Mesenchymal stem cell (in vitro differentiated cells and primary cell): ENCODE results near the gene FGGY.
A peak's percentile ranks its signal among the peaks of the same experiment; 100 is the strongest.

Experiments used
- DNase-seq: peaks from one replicate; pipeline ENCODE4 v3.0.0-alpha.2; 2013
- H2AFZ ChIP-seq: one replicate; pipeline ENCODE4 v1.6.1; 2013; ENCODE audit warnings: low read depth, mild to moderate bottlenecking, control low read depth, inconsistent platforms, low read length, moderate library complexity
- H2AK5ac ChIP-seq: 2 replicates; pipeline ENCODE4 v1.6.1; 2013; ENCODE audit warnings: low read length, moderate library complexity, mild to moderate bottlenecking, inconsistent platforms; ENCODE audit not compliant: severe bottlenecking
- H2BK120ac ChIP-seq: one replicate; pipeline ENCODE4 v1.6.1; 2013; ENCODE audit warnings: low read depth, mild to moderate bottlenecking, inconsistent platforms, low read length, moderate library complexity
- H2BK12ac ChIP-seq, 2 experiments: one replicate each; pipeline ENCODE4 v1.6.1; 2013; ENCODE audit warnings: inconsistent platforms in 2 of 2, low read length in 2 of 2, mild to moderate bottlenecking in 2 of 2, moderate library complexity in 2 of 2, control low read depth in 1 of 2
- H2BK15ac ChIP-seq: one replicate; pipeline ENCODE4 v1.6.1; 2013; ENCODE audit warnings: mild to moderate bottlenecking, low read depth, inconsistent platforms; ENCODE audit not compliant: poor library complexity, severe bottlenecking
- H2BK5ac ChIP-seq: 2 replicates; pipeline ENCODE4 v1.6.1; 2013; ENCODE audit warnings: low read depth, mild to moderate bottlenecking, low read length, control low read depth, inconsistent platforms; ENCODE audit not compliant: poor library complexity, severe bottlenecking
- H3K14ac ChIP-seq, 2 experiments: one replicate each; pipeline ENCODE4 v1.6.1; 2013; ENCODE audit warnings: inconsistent platforms in 2 of 2, low read length in 2 of 2, control low read depth in 1 of 2, mild to moderate bottlenecking in 1 of 2, moderate library complexity in 1 of 2
- H3K18ac ChIP-seq, 2 experiments: one replicate each; pipeline ENCODE4 v1.6.1; 2013; ENCODE audit warnings: inconsistent platforms in 2 of 2, low read length in 2 of 2, control low read depth in 1 of 2, low read depth in 1 of 2, mild to moderate bottlenecking in 1 of 2
- H3K23ac ChIP-seq, 2 experiments: one replicate each; pipeline ENCODE4 v1.6.1; 2013; ENCODE audit warnings: inconsistent platforms in 2 of 2, low read length in 2 of 2, mild to moderate bottlenecking in 2 of 2, moderate library complexity in 2 of 2, control low read depth in 1 of 2
- H3K27ac ChIP-seq: 2 replicates; pipeline ENCODE4 v1.5.1; 2013; ENCODE audit warnings: mild to moderate bottlenecking, moderate library complexity, low read length, control low read depth, inconsistent platforms; ENCODE audit not compliant: poor library complexity, severe bottlenecking
- H3K27me3 ChIP-seq, 2 experiments: 2 replicates each; pipeline versions ENCODE4 v1.6.1 to v1.7.0; 2013; ENCODE audit warnings: low read length in 2 of 2, mild to moderate bottlenecking in 2 of 2, moderate library complexity in 2 of 2, control low read depth in 1 of 2, inconsistent platforms in 1 of 2; ENCODE audit not compliant: control insufficient read depth in 1 of 2, insufficient read depth in 1 of 2
- H3K36me3 ChIP-seq, 2 experiments: 2 replicates each; pipeline versions ENCODE4 v1.6.1 to v1.7.0; 2013; ENCODE audit warnings: low read length in 2 of 2, control low read depth in 1 of 2, inconsistent platforms in 1 of 2, low read depth in 1 of 2, mild to moderate bottlenecking in 1 of 2; ENCODE audit not compliant: insufficient read depth in 2 of 2, control insufficient read depth in 1 of 2
- H3K4ac ChIP-seq, 2 experiments: one replicate each; pipeline ENCODE4 v1.6.1; 2013; ENCODE audit warnings: inconsistent platforms in 2 of 2, low read length in 2 of 2, mild to moderate bottlenecking in 2 of 2, moderate library complexity in 2 of 2, control low read depth in 1 of 2, low read depth in 1 of 2
- H3K4me1 ChIP-seq: 2 replicates; pipeline ENCODE4 v1.6.1; 2013; ENCODE audit warnings: low read depth, low read length, control low read depth; ENCODE audit not compliant: control insufficient read depth, insufficient read depth
- H3K4me2 ChIP-seq: 2 replicates; pipeline ENCODE4 v1.6.1; 2013; ENCODE audit warnings: low read length, mild to moderate bottlenecking, inconsistent platforms; ENCODE audit not compliant: poor library complexity, severe bottlenecking
- H3K4me3 ChIP-seq, 2 experiments: 2 replicates each; pipeline versions ENCODE4 v1.5.1 to v1.7.0; 2013; ENCODE audit warnings: low read length in 2 of 2, mild to moderate bottlenecking in 2 of 2, control low read depth in 1 of 2, low read depth in 1 of 2; ENCODE audit not compliant: insufficient read depth in 1 of 2
- H3K79me1 ChIP-seq: replicated peaks from 2 replicates; pipeline ENCODE4 v1.6.1; 2013; ENCODE audit warnings: mild to moderate bottlenecking, control low read depth, low read length, inconsistent platforms; ENCODE audit not compliant: poor library complexity, severe bottlenecking
- H3K9ac ChIP-seq: 2 replicates; pipeline ENCODE4 v1.7.0; 2013; ENCODE audit warnings: mild to moderate bottlenecking, low read length, moderate library complexity
- H3K9me3 ChIP-seq: 2 replicates; pipeline ENCODE4 v1.7.0; 2013; ENCODE audit warnings: mild to moderate bottlenecking, low read length; ENCODE audit not compliant: control insufficient read depth
- H4K8ac ChIP-seq: one replicate; pipeline ENCODE4 v1.6.1; 2013; ENCODE audit warnings: inconsistent platforms, mild to moderate bottlenecking, low read length, moderate library complexity
- H4K91ac ChIP-seq: one replicate; pipeline ENCODE4 v1.6.1; 2013; ENCODE audit warnings: mild to moderate bottlenecking, low read length, inconsistent platforms
- WGBS: methylation state at CpG from one replicate; pipeline ENCODE4 v1.1.7; 2013; ENCODE audit warnings: mixed read lengths; 5-methylcytosine and 5-hydroxymethylcytosine counted together

FGGY gene

GRCh38 chr1:59750328-59751003 is 453.6 kb downstream of the FGGY start:
- H3K4me1 ChIP-seq = peaks cover 1% of the 10 kb centered on the region
- 13% methylated on average over 2 of the region's 4 CpGs for WGBS
- H4K91ac ChIP-seq = no peak overlapping the region
- H2AFZ ChIP-seq = no peak overlapping the region
- H3K9me3 ChIP-seq = no peaks in the 10 kb centered on the region
- H3K18ac ChIP-seq = peak overlapping the region in 1 of 2 experiments; percentile 60
- H3K27me3 ChIP-seq = no peaks in the 10 kb centered on the region
- no peak overlapping the region for H2AK5ac ChIP-seq
- peak; percentile 86 for DNase-seq
- peak overlapping the region; percentile 65 for H3K9ac ChIP-seq
- no peaks in the 10 kb centered on the region for H3K79me1 ChIP-seq
- H3K14ac ChIP-seq = no peak overlapping the region
- no peak overlapping the region for H3K4me2 ChIP-seq
- no peak overlapping the region for H4K8ac ChIP-seq
- H2BK15ac ChIP-seq = no peak overlapping the region
- H3K27ac ChIP-seq = no peak overlapping the region
- no peak overlapping the region for H3K23ac ChIP-seq
- no peaks in the 10 kb centered on the region for H3K36me3 ChIP-seq
- H2BK12ac ChIP-seq = peak overlapping the region; percentile 41 to 45
- peak overlapping the region in 1 of 2 experiments; percentile 47 for H3K4ac ChIP-seq
- H2BK5ac ChIP-seq = no peak overlapping the region
- no peak overlapping the region for H2BK120ac ChIP-seq
- no peak overlapping the region for H3K4me3 ChIP-seq

GRCh38 chr1:59751004-59751395 is 454.1 kb downstream of the FGGY start:
- 100% methylated on average over 1 of the region's 2 CpGs for WGBS
- no peak for DNase-seq

GRCh38 chr1:59751801-59752200 is 454.9 kb downstream of the FGGY start:
- Histone ChIP-seq H3K36me3 (no peaks in the 10 kb centered on the region), H2BK12ac (no peak overlapping the region), H3K9me3 (no peaks in the 10 kb centered on the region), H2BK120ac (no peak overlapping the region), H2AFZ (no peak overlapping the region), H3K18ac (no peak overlapping the region), H3K79me1 (no peaks in the 10 kb centered on the region), H3K9ac (no peak overlapping the region), H3K4me3 (no peak overlapping the region), H3K27ac (no peak overlapping the region), H2AK5ac (no peak overlapping the region), H4K91ac (no peak overlapping the region), H2BK15ac (peak overlapping the region; percentile 74), H2BK5ac (no peak overlapping the region), H3K4me1 (peaks cover 1% of the 10 kb centered on the region), H3K27me3 (no peaks in the 10 kb centered on the region), H3K4ac (no peak overlapping the region), H3K14ac (no peak overlapping the region), H4K8ac (no peak overlapping the region), H3K23ac (no peak overlapping the region), H3K4me2 (no peak overlapping the region)
- no peak for DNase-seq
- 88% methylated on average over 1 of the region's 2 CpGs for WGBS

More at GRCh38 chr1:59751004-59751395, 454.1 kb downstream of the FGGY start:
- H2BK5ac ChIP-seq = no peak overlapping the region
- peak overlapping the region; percentile 27 for H3K9ac ChIP-seq
- no peak overlapping the region for H3K27ac ChIP-seq
- no peaks in the 10 kb centered on the region for H3K9me3 ChIP-seq
- H2BK15ac ChIP-seq = no peak overlapping the region
- H3K79me1 ChIP-seq = no peaks in the 10 kb centered on the region
- no peaks in the 10 kb centered on the region for H3K36me3 ChIP-seq
- H2AK5ac ChIP-seq = no peak overlapping the region
- H3K4me3 ChIP-seq = no peak overlapping the region
- no peak overlapping the region for H2BK120ac ChIP-seq
- H3K14ac ChIP-seq = no peak overlapping the region
- H2AFZ ChIP-seq = no peak overlapping the region
- no peak overlapping the region for H4K91ac ChIP-seq
- peak overlapping the region; percentile 41 to 45 for H2BK12ac ChIP-seq
- H3K4me1 ChIP-seq = peaks cover 1% of the 10 kb centered on the region
- H3K18ac ChIP-seq = peak overlapping the region in 1 of 2 experiments; percentile 60
- peak overlapping the region in 1 of 2 experiments; percentile 47 for H3K4ac ChIP-seq
- no peaks in the 10 kb centered on the region for H3K27me3 ChIP-seq
- no peak overlapping the region for H3K23ac ChIP-seq
- no peak overlapping the region for H3K4me2 ChIP-seq
- no peak overlapping the region for H4K8ac ChIP-seq

- Histone ChIP-seq H3K14ac (peak overlapping the region in 1 of 2 experiments; percentile 68), H2BK5ac (no peak overlapping the region), H4K8ac (peak overlapping the region; percentile 65), H4K91ac (peak overlapping the region; percentile 36), H2AK5ac (peak overlapping the region; percentile 4), H3K9me3 (no peaks in the 10 kb centered on the region), H3K18ac (peak overlapping the region; percentile 23 to 81), H2BK12ac (peak overlapping the region; percentile 51 to 91), H3K27ac (no peak overlapping the region), H3K4ac (peak overlapping the region; percentile 39 to 60), H3K27me3 (no peaks in the 10 kb centered on the region), H3K79me1 (no peaks in the 10 kb centered on the region), H3K4me3 (no peak overlapping the region), H3K36me3 (no peaks in the 10 kb centered on the region), H3K23ac (peak overlapping the region in 1 of 2 experiments; percentile 46), H2AFZ (no peak overlapping the region), H3K4me1 (peaks cover 1% of the 10 kb centered on the region), H3K4me2 (no peak overlapping the region), H3K9ac (peak overlapping the region; percentile 22), H2BK120ac (no peak overlapping the region), H2BK15ac (no peak overlapping the region)
- no peak for DNase-seq
- WGBS = 98% methylated on average over 4 of the region's 5 CpGs
These were observed 455.9 kb downstream of the FGGY start for GRCh38 chr1:59752556-59753414.
